Keratinocyte (primary cell): ENCODE data around the gene CACNA2D4. TPM values are rescaled to one million over a fixed set of nuclear protein-coding genes. Genes with fewer than 3 reads are reported as not detected.

Source experiments
- DNase-seq: peaks from one replicate; pipeline ENCODE4 v3.0.0-alpha.2; 2011; ENCODE audit warnings: low read depth, missing footprints, low spot score
- FAIRE-seq: peaks from 2 replicates; lab custom pipeline; 2011; peaks lifted over from hg19 to GRCh38; lab: Jason Lieb, UNC
- H2AFZ ChIP-seq: 2 replicates; pipeline ENCODE4 v1.6.0; 2012; ENCODE audit warnings: low read length, control low read depth, inconsistent platforms; ENCODE audit not compliant: control insufficient read depth
- H3K27ac ChIP-seq: 2 replicates; pipeline ENCODE4 v1.5.1; 2011; ENCODE audit warnings: low read length; ENCODE audit not compliant: control insufficient read depth, insufficient read depth
- H3K27me3 ChIP-seq: 3 replicates; pipeline ENCODE4 v1.6.0; 2011; ENCODE audit warnings: low read length; ENCODE audit not compliant: control insufficient read depth, insufficient read depth; ENCODE audit errors: extremely low read depth
- H3K36me3 ChIP-seq, 2 experiments: 2 replicates in 1 of 2; 3 replicates in 1 of 2; pipeline ENCODE4 v1.5.1; 2011; ENCODE audit warnings: low read length in 2 of 2, mild to moderate bottlenecking in 1 of 2; ENCODE audit not compliant: control insufficient read depth in 2 of 2, insufficient read depth in 2 of 2; ENCODE audit errors: extremely low read depth in 1 of 2
- H3K4me1 ChIP-seq: 3 replicates; pipeline ENCODE4 v1.5.1; 2011; ENCODE audit warnings: low read length; ENCODE audit not compliant: control insufficient read depth, insufficient read depth; ENCODE audit errors: extremely low read depth
- H3K4me2 ChIP-seq: 3 replicates; pipeline ENCODE4 v1.6.0; 2011; ENCODE audit warnings: low read depth, low read length; ENCODE audit not compliant: control insufficient read depth, insufficient read depth; ENCODE audit errors: extremely low read depth
- H3K4me3 ChIP-seq, 3 experiments: fragments of 200-600 bp in 1 of 3; sonication (generic) in 1 of 3; 2 replicates in 2 of 3; 3 replicates in 1 of 3; pipeline ENCODE4 v1.5.1; 2011 to 2016; ENCODE audit warnings: low read length in 3 of 3, mild to moderate bottlenecking in 3 of 3, control low read depth in 2 of 3, inconsistent platforms in 1 of 3, low read depth in 1 of 3, mixed read lengths in 1 of 3, mixed run types in 1 of 3, moderate library complexity in 1 of 3; ENCODE audit not compliant: control insufficient read depth in 2 of 3, insufficient read depth in 2 of 3; ENCODE audit errors: extremely low read depth in 1 of 3
- H3K79me2 ChIP-seq: 2 replicates; pipeline ENCODE4 v1.6.0; 2012; ENCODE audit warnings: low read length; ENCODE audit not compliant: control insufficient read depth, insufficient read depth
- H3K9ac ChIP-seq: 3 replicates; pipeline ENCODE4 v1.6.0; 2011; ENCODE audit warnings: low read length; ENCODE audit not compliant: control insufficient read depth, insufficient read depth; ENCODE audit errors: extremely low read depth
- H3K9me1 ChIP-seq: 3 replicates; pipeline ENCODE4 v1.6.0; 2011; ENCODE audit warnings: low read length; ENCODE audit not compliant: control insufficient read depth, insufficient read depth; ENCODE audit errors: extremely low read depth
- H3K9me3 ChIP-seq: 2 replicates; pipeline ENCODE4 v1.5.1; 2012; ENCODE audit warnings: low read depth, low read length; ENCODE audit not compliant: control insufficient read depth
- H4K20me1 ChIP-seq: 3 replicates; pipeline ENCODE4 v1.6.0; 2011; ENCODE audit warnings: low read length; ENCODE audit not compliant: control insufficient read depth, insufficient read depth; ENCODE audit errors: extremely low read depth
- EZH2 ChIP-seq: IDR thresholded peaks from one replicate; pipeline ENCODE4 v1.6.1; 2012; ENCODE audit warnings: inconsistent platforms, mild to moderate bottlenecking, low read length, moderate library complexity
- dilution Hi-C: fragments of 300-500 bp; cut with MboI; formaldehyde crosslinking; loops from one replicate; pipeline ENCODE4 v1.7.0; 2020; ENCODE audit warnings: low sequenced_read_pairs; ENCODE audit not compliant: extremely low pct_ligation_motif_present
- polyA plus RNA-seq, 5 experiments: library from polyadenylated mRNA; depleted of rRNA in 3 of 5; stranded (reverse) in 3 of 5; stranded (forward) in 1 of 5; unstranded in 1 of 5; fragments of >200 nt; gene quantifications; 1 replicate in 1 of 5; 2 replicates in 3 of 5; 3 replicates in 1 of 5; pipeline versions ENCODE4 v1.2.1 to v1.2.3, GENCODE V29; 2011 to 2012; ENCODE audit warnings: missing spikeins in 2 of 5, low read depth in 1 of 5, low replicate concordance in 1 of 5
- TF ChIP-seq, protein P1 (sequence below), 3 experiments: IDR thresholded peaks in 1 of 3; conservative IDR thresholded peaks in 1 of 3; optimal IDR thresholded peaks in 1 of 3; 2 replicates in 2 of 3; 3 replicates in 1 of 3; pipeline versions ENCODE3 to v1.5.1; 2011; ENCODE audit warnings: low read length in 3 of 3, mild to moderate bottlenecking in 3 of 3, moderate library complexity in 2 of 3, control low read depth in 1 of 3, inconsistent platforms in 1 of 3; ENCODE audit not compliant: insufficient read depth in 2 of 3; ENCODE audit errors: extremely low read depth in 1 of 3

Gene CACNA2D4
- polyA plus RNA-seq, 1 donor (not counting 4 experiments of a cell fraction or from before 2014, with no cell fraction given) = 0.09 TPM

- FAIRE-seq (peak; percentile 95), DNase-seq (peak; percentile 25)
- Histone ChIP-seq H3K36me3 (peaks cover 10 to 12% of the 10 kb centered on the region in 2 experiments), H3K27me3 (no peaks in the 10 kb centered on the region), H3K9me3 (no peaks in the 10 kb centered on the region), H3K9ac (no peak overlapping the region), H2AFZ (no peak overlapping the region), H3K79me2 (peaks cover 1% of the 10 kb centered on the region), H3K4me2 (peak overlapping the region; percentile 69), H3K4me3 (peak overlapping the region in 2 of 3 experiments; percentile 11 to 18), H3K27ac (peak overlapping the region; percentile 18), H3K9me1 (no peaks in the 10 kb centered on the region), H4K20me1 (peaks cover 8% of the 10 kb centered on the region), H3K4me1 (peaks cover 28% of the 10 kb centered on the region)
- TF ChIP-seq, protein P1, sequence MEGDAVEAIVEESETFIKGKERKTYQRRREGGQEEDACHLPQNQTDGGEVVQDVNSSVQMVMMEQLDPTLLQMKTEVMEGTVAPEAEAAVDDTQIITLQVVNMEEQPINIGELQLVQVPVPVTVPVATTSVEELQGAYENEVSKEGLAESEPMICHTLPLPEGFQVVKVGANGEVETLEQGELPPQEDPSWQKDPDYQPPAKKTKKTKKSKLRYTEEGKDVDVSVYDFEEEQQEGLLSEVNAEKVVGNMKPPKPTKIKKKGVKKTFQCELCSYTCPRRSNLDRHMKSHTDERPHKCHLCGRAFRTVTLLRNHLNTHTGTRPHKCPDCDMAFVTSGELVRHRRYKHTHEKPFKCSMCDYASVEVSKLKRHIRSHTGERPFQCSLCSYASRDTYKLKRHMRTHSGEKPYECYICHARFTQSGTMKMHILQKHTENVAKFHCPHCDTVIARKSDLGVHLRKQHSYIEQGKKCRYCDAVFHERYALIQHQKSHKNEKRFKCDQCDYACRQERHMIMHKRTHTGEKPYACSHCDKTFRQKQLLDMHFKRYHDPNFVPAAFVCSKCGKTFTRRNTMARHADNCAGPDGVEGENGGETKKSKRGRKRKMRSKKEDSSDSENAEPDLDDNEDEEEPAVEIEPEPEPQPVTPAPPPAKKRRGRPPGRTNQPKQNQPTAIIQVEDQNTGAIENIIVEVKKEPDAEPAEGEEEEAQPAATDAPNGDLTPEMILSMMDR (optimal IDR thresholded peaks at IDR 0.05 in 1 of 3, IDR thresholded peaks at IDR 0.05 in 1 of 3, conservative IDR thresholded peaks at IDR 0.05 in 1 of 3; ENCODE audit: extremely low read depth in 1 of 3, insufficient read depth in 2 of 3, low read length in 3 of 3) = no peak
- TF ChIP-seq EZH2 = no peak
- dilution Hi-C loops = no loop called here
Observed at GRCh38 chr12:1776170-1776921, 142.1 kb downstream of the CACNA2D4 start.

GRCh38 chr12:1773937-1774655 lies 144.4 kb downstream of the CACNA2D4 start:
- Histone ChIP-seq H3K4me3 (no peak overlapping the region), H3K4me1 (peaks cover 30% of the 10 kb centered on the region), H3K36me3 (peaks cover 6 to 15% of the 10 kb centered on the region in 2 experiments), H3K9me1 (no peaks in the 10 kb centered on the region), H4K20me1 (peaks cover 8% of the 10 kb centered on the region), H3K79me2 (peaks cover 3% of the 10 kb centered on the region), H3K27me3 (no peaks in the 10 kb centered on the region), H3K9me3 (no peaks in the 10 kb centered on the region), H3K9ac (no peak overlapping the region), H3K4me2 (no peak overlapping the region), H2AFZ (no peak overlapping the region), H3K27ac (no peak overlapping the region)
- no peak for DNase-seq
- dilution Hi-C loops = no loop called here
- no peak for TF ChIP-seq EZH2
- TF ChIP-seq, protein P1 (optimal IDR thresholded peaks at IDR 0.05 in 1 of 3, IDR thresholded peaks at IDR 0.05 in 1 of 3, conservative IDR thresholded peaks at IDR 0.05 in 1 of 3; ENCODE audit: extremely low read depth in 1 of 3, insufficient read depth in 2 of 3, low read length in 3 of 3) = no peak
- peak; percentile 49 for FAIRE-seq
